Neutrophil (primary cell): Measurements from ENCODE around the gene PRAMEF17.
"Not testable (repeated sequence)": the region's sequence is repeated elsewhere in the genome, so short reads cannot be mapped to it uniquely, and the experiment has no call there.

Experiments used
- H3K27ac ChIP-seq: fragments of 200-600 bp; sonication (generic); 2 replicates; pipeline ENCODE4 v1.5.1; 2016; ENCODE audit warnings: mild to moderate bottlenecking, moderate library complexity
- H3K27me3 ChIP-seq: fragments of 200-600 bp; sonication (generic); 2 replicates; pipeline ENCODE4 v1.6.0; 2016; ENCODE audit warnings: mild to moderate bottlenecking
- H3K36me3 ChIP-seq: fragments of 200-600 bp; sonication (generic); 2 replicates; pipeline ENCODE4 v1.5.1; 2017
- H3K4me1 ChIP-seq, 2 experiments: fragments of 200-600 bp in 1 of 2; sonication (generic) in 1 of 2; 1 replicate in 1 of 2; 2 replicates in 1 of 2; pipeline versions ENCODE4 v1.5.1 to v1.6.1; 2013 to 2016; ENCODE audit warnings: low read depth in 1 of 2, low read length in 1 of 2, mild to moderate bottlenecking in 1 of 2, moderate library complexity in 1 of 2; ENCODE audit not compliant: control insufficient read depth in 1 of 2, insufficient read depth in 1 of 2
- H3K4me3 ChIP-seq, 2 experiments: fragments of 200-600 bp in 1 of 2; sonication (generic) in 1 of 2; 1 replicate in 1 of 2; 2 replicates in 1 of 2; pipeline ENCODE4 v1.5.1; 2013 to 2016; ENCODE audit warnings: low read depth in 1 of 2, low read length in 1 of 2, mild to moderate bottlenecking in 1 of 2, moderate library complexity in 1 of 2
- H3K9me3 ChIP-seq: fragments of 200-600 bp; sonication (generic); 2 replicates; pipeline ENCODE4 v1.5.1; 2016
- TF ChIP-seq, protein P1 (sequence below): fragments of 200-600 bp; sonication (generic); IDR thresholded peaks from 2 replicates; pipeline ENCODE4 v1.5.1; 2016; ENCODE audit warnings: antibody characterized with exemption

PRAMEF17 gene

DNA sequence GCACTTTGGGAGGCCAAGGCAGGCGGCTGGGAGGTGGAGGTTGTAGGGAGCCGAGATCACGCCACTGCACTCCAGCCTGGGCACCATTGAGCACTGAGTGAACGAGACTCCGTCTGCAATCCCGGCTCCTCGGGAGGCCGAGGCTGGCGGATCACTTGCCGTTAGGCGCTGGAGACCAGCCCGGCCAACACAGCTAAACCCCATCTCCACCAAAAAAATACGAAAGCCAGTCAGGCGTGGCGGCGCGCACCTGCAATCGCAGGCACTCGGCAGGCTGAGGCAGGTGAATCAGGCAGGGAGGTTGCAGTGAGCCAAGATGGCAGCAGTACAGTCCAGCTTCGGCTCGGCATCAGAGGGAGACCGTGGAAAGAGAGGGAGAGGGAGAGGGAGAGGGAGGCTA, 5.9 kb downstream of the PRAMEF17 start:
- not testable (repeated sequence) for H3K27ac ChIP-seq, H3K9me3 ChIP-seq, H3K36me3 ChIP-seq, H3K27me3 ChIP-seq, H3K4me1 ChIP-seq, H3K4me3 ChIP-seq

DNA sequence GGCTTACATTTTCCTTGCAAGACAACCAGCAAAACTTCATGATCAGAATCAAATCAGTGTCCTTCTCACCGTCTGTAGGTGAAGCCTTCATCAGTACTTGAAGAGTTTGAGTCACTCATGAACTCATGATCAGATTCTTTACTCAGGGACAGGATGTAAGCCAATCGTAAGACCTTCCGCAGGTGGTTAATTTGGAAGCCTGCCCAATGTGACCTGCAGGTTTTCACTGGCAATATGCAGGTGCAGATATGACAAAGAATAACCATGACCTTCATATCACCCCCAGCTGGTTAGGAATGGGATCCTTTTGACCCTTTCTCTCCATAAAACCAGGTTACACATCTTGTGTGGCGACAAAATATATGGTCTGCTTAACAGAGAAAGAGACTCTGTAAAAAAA, 18.4 kb downstream of the PRAMEF17 start:
- TF ChIP-seq, protein P1, sequence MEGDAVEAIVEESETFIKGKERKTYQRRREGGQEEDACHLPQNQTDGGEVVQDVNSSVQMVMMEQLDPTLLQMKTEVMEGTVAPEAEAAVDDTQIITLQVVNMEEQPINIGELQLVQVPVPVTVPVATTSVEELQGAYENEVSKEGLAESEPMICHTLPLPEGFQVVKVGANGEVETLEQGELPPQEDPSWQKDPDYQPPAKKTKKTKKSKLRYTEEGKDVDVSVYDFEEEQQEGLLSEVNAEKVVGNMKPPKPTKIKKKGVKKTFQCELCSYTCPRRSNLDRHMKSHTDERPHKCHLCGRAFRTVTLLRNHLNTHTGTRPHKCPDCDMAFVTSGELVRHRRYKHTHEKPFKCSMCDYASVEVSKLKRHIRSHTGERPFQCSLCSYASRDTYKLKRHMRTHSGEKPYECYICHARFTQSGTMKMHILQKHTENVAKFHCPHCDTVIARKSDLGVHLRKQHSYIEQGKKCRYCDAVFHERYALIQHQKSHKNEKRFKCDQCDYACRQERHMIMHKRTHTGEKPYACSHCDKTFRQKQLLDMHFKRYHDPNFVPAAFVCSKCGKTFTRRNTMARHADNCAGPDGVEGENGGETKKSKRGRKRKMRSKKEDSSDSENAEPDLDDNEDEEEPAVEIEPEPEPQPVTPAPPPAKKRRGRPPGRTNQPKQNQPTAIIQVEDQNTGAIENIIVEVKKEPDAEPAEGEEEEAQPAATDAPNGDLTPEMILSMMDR = no peak
- Histone ChIP-seq H3K4me3 (no peak overlapping the region), H3K27ac (no peak overlapping the region), H3K27me3 (peaks cover 4% of the 10 kb centered on the region), H3K9me3 (no peaks in the 10 kb centered on the region), H3K4me1 (no peaks in the 10 kb centered on the region), H3K36me3 (no peaks in the 10 kb centered on the region)

DNA sequence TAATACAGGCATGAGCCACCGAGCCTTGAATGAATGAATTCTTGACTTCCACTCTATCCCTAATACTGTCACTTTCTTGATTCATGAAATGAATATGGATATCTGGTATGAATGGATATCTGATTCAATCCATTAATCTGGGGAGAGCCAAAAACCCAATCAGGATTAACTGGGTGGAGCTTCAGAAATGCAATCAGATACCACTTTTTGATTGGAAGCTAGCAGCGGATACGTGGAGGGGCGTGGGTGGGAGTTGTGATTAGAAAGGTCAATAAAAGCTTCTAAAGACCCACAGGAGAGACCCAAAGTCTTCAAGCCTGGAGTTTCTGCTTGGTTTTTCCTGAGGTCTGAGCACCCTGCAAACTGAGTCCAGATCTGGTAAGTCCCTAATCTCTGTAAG, 20.7 kb downstream of the PRAMEF17 start, which contains the start of gene PRAMEF20:
Gene PRAMEF20, plus strand, starts transcription at position 301 of the 400 bp plus-strand sequence. CDS start 5,905 bp downstream, outside the sequence.
- not testable (repeated sequence) for H3K9me3 ChIP-seq, H3K4me1 ChIP-seq, H3K4me3 ChIP-seq, H3K36me3 ChIP-seq, H3K27me3 ChIP-seq, H3K27ac ChIP-seq

DNA sequence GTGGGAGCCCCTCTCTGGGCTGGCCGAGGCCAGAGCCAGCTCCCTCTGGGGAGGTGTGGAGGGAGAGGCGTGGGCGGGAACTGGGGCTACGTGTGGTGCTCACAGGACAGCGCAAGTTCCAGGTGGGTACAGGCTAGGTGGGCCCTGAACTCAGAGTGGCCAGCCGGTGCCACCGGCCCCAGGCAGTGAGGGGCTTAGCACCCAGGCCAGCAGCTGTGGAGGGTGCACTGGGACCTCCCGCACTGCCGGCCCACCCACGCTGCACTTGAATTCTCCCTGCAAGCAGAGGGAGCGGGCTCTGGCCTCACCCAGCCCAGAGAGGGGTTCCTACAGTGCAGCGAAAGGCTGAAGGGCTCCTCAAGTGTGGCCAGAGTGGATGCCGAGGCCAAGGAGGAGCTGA, 41.1 kb downstream of the PRAMEF17 start:
- Histone ChIP-seq H3K4me1 (no peaks in the 10 kb centered on the region), H3K36me3 (no peaks in the 10 kb centered on the region), H3K27ac (no peak overlapping the region), H3K4me3 (no peak overlapping the region), H3K27me3 (no peaks in the 10 kb centered on the region), H3K9me3 (no peaks in the 10 kb centered on the region)
- TF ChIP-seq, protein P1 = no peak

DNA sequence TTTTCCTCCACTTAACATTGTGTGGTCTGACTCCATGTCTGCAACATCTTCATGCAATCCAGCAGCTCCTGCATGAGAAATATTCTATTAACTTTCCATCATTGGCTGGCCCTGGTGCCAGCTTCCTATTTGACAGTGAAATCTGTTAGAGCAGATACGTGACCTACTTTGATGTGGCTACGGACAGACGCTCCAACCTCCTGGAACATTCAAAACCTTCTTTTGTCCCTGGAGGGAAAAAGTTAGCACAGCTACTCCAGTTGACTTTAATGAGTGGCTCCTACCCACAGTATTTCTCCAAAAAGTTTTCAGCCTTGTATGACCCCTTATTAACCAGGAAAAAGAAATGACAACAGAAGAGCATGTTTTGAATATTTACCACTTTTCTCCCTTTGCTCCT, 42.8 kb downstream of the PRAMEF17 start:
- Histone ChIP-seq H3K36me3 (no peaks in the 10 kb centered on the region), H3K9me3 (no peaks in the 10 kb centered on the region), H3K4me3 (no peak overlapping the region), H3K4me1 (no peaks in the 10 kb centered on the region), H3K27ac (no peak overlapping the region), H3K27me3 (no peaks in the 10 kb centered on the region)
- TF ChIP-seq, protein P1 = no peak

DNA sequence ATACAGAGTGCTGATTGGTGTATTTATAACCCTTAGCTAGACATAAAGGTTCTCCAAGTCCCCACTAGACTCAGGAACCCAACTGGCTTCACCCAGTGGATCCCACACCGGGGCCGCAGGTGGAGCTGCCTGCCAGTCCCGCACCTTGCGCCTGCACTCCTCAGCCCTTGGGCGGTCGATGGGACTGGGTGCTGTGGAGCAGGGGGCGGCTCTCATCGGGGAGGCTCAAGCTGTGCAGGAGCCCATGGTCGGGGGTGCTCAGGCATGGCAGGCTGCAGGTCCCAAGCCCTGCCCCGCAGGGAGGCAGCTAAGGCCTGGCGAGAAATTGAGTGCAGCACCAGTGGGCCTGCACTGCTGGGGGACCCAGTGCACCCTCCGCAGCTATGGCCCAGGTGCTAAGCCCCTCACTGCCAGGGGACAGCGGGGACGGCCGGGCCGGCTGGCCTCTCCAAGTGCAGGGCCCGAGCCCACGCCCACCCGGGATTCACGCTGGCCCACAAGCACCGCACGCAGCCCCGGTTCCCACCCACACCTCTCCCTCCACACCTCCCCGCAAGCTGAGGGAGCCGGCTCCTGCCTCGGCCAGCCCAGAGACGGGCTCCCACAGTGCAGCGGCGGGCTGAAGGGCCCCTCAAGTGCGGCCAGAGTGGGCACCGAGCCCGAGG, 44.4 kb downstream of the PRAMEF17 start:
- not testable (repeated sequence) for H3K9me3 ChIP-seq, H3K4me3 ChIP-seq, H3K27ac ChIP-seq, H3K4me1 ChIP-seq, H3K36me3 ChIP-seq, H3K27me3 ChIP-seq

DNA sequence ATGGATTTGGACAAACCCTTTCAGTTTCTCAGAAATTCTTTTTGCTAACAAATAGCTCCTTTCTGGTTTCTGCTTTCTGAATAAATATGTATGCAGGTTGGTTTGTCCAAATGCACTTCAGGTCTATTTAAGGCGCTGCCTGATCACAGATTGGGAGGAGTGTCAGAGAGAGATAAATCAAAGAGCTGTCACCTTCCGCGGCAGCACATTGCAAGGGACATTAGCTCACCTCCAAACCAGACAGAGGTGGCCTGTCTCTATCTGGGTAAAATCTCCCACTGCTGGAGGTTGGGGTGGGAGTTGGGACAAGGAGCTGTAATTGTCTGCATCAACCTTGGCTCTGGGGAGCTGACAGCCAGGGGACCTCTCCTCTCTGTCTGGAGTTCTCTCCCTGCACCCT, 46.0 kb downstream of the PRAMEF17 start:
- H3K36me3 ChIP-seq = no peaks in the 10 kb centered on the region
- H3K27ac ChIP-seq = no peak overlapping the region
- H3K4me3 ChIP-seq = no peak overlapping the region
- H3K4me1 ChIP-seq = no peaks in the 10 kb centered on the region
- no peaks in the 10 kb centered on the region for H3K27me3 ChIP-seq
- TF ChIP-seq, protein P1 = no peak
- H3K9me3 ChIP-seq = no peaks in the 10 kb centered on the region

DNA sequence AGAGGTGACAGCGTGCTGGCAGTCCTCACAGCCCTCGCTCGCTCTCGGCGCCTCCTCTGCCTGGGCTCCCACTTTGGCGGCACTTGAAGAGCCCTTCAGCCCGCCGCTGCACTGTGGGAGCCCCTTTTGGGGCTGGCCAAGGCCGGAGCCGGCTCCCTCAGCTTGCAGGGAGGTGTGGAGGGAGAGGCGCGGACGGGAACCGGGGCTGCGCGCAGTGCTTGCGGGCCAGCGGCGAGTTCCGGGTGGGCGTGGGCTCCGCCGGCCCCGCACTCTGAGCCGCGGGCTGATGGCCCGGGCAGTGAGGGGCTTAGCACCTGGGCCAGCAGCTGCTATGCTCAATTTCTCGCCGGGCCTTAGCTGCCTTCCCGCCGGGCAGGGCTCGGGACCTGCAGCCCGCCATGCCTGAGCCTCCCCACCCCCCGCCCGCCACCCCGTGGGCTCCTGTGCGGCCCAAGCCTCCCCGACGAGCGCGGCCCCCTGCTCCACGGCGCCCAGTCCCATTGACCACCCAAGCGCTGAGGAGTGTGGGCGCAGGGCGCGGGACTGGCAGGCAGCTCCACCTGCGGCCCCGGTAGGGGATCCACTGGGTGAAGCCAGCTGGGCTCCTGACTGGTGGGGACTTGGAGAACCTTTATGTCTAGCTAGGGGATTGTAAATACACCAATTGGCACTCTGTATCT, 49.8 kb downstream of the PRAMEF17 start:
- not testable (repeated sequence) for H3K36me3 ChIP-seq, H3K9me3 ChIP-seq, H3K27ac ChIP-seq, H3K4me3 ChIP-seq, H3K4me1 ChIP-seq, H3K27me3 ChIP-seq
